ENCODE measurements around the gene RHAG.
"Not testable (repeated sequence)": the region's sequence is repeated elsewhere in the genome, so short reads cannot be mapped to it uniquely, and the experiment has no call there.

Gene RHAG

DNA sequence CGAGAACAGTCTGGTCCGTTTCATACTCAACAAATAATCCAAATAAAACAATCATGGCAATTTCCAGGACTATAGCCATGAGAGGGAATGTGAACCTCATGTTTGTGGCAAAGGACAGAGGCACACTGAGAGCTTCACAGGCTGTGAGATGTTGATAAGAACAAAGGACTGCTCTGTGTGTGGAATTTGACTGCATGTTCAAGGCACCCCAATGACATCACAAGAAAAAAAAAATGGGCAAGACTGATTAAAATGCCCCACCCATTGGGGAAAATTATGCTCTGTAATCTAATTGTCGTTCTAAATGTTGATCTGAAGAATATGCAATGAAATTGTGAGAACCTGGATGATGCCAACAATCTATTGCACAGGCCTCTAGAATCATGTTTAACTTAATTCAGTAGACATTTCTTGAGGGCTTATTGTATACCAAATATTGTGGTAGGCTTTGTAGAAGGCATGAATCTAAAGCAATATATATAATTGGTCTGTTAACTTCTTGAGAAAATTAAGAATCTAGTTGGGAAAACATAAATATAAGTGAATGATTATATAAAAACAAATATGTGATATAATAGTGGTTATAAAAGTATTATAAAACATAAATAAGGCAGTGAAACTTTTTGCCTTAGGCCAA lies at the start of gene RHAG:
RHAG (minus strand) TSS at position 127 of the 637 bp plus-strand sequence; CDS start at position 100, 27 bp downstream.
- DNase-seq (ENCODE audit: low spot score) = no peak

DNA sequence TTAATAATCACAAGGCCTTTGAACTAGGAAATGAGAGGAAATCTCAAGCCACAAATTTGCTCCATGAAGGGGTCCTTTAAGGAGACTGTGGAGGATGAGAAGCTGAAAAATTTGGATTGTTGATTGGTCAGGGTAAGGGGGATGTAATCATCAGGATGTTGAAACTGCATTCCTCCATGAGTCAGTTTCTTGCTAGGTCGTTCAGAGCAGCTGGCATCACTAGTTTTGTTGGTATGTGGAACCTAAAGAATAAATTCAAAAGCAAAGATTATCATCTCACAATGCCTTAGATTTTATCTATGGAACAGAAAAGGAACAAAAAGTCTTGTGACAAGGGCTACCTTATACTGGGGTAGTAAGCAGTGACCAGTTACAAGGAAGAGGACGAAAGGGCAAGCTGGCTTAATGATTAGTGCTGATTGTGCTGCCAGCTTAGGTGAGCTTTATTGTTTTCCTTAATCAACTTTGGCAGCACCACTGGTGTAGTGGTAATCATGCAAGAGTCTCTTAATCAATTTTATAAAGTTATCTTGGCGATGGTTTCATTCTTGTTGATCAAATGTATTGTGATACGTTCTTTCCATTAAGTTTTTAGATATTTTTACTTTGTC lies 40.1 kb upstream of the RHAG start:
- DNase-seq (ENCODE audit: low spot score) = no peak

DNA sequence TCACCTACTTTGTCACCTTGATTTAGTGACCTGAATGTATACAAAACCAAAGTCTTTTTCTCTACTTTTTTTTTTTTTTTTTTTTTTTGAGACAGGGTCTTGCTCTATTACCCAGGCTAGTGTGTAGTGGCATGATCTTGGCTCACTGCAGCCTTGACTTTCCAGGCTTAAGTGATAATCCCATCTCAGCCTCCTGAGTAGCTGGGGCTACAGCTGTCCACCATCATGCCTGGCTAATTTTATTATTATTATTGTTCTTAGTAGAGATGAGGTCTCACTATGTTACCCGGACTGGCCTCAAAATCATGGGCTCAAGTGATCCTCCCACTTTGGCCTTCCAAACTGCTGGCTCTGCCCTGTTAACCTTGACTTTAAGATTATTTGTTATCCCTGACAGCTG lies 39.2 kb upstream of the RHAG start:
- no peak for DNase-seq (ENCODE audit: low spot score)

DNA sequence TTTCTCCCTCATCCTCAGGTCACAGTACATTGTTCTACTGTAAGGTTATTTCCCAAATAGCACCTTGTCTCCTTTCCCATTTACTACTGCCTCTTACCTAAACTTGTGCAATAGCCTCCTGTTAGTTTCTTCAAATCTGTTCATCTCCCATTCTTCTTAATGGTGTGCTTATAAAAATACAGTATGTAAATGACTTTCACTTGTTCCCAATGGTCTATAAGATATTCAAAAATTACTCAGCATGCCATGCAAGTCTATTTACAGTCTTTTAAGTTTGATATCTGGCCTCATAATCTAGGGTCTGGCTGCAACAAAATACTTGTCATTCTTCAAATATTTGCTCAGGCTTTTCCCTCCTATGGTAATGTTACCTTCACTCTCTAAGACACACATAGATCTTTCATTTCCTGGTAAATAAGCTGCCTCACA lies 31.5 kb upstream of the RHAG start:
- no peak for DNase-seq (ENCODE audit: low spot score)

DNA sequence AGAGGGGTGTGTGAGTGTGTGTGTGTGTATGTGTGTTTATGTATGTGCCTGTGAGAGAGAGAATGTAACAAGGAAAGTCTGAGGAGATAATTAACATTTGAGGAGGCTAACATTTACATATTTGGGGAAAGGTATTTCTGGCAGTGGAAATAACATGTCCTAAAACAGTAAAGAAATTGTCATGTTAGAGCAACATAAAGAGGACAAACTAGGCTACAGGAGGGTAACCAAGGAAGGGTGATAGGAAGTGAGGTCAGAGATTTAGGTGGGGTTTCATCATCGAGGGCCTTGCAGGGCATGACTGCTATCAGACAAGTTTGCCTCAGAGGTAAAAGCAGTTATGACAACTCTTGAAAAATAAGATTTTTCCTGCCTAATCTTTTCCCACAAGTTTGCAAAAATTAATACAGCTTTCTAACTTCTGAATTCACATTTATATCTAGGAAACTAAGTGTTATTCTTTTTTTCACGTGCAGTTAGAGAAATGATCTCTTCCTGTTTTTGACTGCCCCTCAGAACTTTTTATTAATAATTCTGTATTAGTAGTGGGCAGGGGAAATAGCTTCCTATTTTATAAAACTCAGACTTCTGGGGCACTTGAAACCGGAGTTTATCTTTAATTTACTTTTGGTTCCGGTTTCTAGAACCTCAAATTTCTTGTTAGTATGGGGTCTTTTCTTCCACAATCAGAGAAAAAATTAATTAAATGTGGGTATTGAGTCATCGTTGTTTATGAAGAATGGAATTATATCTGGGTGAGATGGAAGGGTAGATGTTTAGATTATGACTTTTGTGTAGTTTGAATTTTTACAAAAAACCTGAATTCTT lies 30.5 kb upstream of the RHAG start:
- DNase-seq (ENCODE audit: low spot score) = no peak

DNA sequence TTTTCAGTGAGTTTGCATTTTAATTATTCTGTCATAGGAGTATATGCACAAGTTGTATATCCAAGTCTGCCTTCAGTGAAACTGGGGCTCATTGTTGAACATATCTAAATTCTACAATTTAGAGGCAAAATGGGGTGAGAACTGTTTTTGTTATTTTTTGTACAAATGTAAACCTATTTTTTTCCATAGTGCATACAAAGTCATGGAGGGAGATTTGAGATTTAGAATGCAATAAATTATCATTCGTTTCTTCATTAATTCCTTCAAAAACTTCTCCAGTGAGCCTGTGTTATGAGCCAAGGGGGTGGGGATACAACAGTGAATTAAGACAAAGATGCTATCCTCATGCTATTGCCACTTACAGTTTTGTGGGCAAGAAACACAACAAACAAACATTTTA lies 29.8 kb upstream of the RHAG start:
- no peak for DNase-seq (ENCODE audit: low spot score)

DNA sequence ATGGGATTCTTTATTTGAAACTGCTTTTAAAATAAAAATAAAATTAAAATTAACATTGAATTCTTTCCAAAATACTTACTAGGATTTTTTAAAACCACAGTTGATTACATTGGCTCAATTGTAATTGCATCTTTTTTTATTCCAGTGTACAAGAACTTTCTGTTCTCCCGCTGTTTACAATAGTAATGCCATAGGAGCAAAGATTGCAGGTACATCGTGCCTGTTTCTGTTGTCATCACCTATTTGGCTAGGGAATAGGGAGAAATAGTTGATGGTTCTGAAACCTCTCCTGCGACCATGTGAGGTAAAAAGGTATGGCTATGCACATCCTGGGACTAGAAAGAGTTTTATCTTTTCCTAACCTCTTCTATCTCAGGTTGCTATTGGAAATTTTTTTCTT lies 28.2 kb upstream of the RHAG start:
- DNase-seq (ENCODE audit: low spot score) = no peak

DNA sequence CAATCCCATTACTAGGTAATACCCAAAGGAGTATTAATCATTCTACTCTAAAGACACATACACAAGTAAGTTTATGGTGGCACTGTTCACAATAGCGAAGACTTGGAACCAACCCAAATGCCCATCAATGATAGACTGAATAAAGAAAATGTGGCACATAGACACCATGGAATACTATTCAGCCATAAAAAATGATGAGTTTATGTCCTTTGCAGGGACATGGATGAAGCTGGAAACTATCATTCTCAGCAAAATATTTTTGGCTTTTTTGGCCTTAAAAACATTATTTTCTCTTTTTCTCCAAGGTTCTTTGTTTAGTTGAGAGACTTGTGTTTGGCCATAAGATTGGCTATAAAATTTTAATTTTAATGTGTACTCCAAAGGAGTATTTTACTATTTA lies 27.4 kb upstream of the RHAG start:
- DNase-seq (ENCODE audit: low spot score) = not testable (repeated sequence)

DNA sequence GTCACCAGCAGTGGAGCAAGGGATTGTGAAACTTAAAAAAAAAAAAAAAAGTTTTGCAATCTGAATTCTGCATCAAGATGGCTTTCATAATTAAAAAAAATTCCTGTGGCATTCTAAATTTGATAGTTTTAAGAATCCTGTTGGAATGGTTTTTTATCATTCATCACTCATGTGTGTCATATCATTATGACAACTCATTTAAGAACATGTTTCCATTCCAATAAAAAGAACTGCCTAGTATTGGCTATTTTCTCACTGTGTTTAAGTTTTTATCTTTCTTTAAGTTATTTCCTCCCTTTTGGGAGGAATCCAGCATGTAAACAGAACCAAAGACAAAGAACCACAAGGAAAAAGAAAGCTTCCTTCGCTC lies 26.2 kb upstream of the RHAG start:
- no peak for DNase-seq (ENCODE audit: low spot score)

DNA sequence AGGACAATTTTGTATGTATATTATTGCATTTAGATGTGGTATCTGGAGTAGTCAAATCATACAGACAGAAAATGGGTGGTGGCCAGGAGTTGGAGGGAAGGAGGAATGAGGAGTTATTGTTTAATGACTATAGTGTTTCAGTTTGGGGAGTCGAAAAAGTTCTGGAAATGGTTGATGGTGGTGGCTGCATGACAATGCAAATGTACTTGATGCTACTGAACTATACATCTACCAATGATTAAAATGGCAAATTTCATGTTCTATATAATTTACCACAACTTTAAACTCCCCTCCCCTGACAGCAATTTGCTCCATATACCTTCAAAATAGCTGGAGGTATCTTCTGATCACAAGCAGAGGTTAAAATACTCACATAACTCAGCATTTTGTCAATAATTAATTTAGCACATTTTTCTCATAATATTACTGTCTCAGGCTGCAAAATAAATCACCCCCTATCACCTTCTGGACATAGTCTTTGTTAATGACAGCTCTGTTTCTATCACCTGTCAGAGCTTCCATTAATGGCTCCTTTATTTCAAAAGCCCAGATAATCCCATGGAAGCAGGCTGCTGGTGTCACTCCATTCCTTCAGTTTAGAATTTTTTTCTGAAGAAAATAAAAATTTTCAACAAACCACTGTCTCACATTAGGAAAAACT lies 25.7 kb upstream of the RHAG start:
- DNase-seq (ENCODE audit: low spot score) = no peak

DNA sequence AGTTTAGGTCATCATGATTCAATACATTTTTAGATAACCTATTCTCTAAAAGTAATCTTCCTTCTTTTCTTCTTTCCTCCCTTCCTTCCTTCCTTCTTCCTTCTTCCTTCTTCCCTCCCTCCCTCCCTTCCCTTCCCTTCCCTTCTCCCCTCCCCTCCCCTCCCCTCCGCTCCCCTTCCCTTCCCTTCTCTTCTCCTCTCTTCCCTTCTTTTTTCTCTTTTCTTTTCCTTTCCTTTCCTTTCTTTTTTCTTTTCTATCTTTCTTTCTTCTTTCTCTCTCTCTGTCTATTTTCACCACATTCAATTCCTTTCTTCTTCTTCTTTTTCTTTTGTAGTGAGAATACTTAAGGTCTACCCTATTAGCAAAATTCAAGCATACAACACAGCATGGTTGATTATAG lies 17.3 kb upstream of the RHAG start:
- DNase-seq (ENCODE audit: low spot score) = no peak

DNA sequence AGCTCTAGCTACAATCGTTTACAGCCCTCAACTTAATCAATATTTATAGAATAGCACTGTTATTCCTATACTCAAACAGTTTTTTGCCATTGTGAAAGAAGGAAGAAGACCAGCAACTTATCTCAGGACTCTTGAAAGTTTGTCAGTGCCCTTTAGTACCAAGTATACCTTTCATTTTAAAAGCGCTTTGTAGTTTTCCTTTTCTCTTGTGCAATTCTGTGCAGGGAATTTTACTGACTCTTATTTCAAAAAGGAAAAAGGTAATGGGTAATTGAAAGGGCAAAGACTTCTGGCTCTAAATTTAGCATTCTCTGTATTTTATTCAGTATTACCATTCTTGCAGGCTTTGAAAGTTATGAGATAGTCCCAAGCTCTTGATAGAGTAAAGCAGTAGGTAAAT lies 16.8 kb upstream of the RHAG start:
- no peak for DNase-seq (ENCODE audit: low spot score)

DNA sequence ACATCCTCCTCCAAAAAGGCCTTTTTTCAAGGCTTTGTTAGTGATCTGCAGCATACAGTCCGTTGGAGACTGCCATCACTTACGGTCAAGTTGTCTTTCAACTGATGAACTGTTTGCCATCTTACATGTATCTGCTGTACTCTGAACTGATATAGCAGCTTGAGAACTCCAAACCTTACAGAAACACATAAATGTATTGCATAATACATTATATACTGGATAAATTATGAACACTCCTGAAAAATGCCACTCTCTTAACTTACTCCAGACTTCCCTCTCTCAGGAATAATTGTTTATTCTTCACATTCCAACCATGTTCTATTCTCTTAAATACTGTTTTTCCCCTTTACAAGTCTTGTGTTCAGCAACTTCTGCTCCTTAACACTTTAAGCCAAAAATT lies 14.6 kb upstream of the RHAG start:
- no peak for DNase-seq (ENCODE audit: low spot score)

DNA sequence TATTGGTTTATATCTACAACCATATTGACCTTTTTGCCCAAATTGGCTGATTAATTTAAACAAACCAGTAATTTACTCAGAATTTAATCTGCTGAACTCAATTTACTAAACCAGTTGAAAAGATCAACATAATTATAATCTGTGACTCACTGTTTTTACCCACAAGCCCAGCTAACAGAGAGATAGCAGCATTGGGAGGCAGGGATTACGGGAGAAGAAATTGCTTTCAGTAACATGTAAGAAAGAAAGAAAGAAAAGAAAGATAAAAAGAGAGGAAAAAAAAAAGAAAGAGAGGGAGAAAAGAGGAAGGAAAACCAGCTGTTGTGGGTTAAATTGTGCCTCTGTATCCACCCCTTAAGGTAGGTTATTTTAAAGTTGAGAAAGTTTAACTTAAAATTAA lies 13.3 kb upstream of the RHAG start:
- no peak for DNase-seq (ENCODE audit: low spot score)

DNA sequence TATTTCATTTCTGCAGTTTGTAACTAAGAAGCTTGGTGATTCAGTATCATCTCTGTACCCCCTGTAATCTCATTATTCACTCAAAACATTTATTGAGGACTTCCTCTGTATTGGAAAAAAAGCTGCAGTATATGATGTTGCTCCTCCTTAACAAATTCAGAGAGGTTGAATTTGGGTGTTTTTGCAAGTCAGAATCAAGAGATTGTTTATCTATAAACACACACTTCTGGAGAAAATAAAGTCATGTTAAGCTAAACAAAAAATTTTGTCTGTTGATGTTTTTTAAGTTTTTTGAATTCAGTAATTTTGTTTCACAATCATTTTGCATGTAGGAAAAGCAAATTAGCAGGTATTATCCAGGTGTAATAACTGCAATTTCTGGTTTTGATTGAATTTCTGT lies 11.4 kb upstream of the RHAG start:
- no peak for DNase-seq (ENCODE audit: low spot score)

DNA sequence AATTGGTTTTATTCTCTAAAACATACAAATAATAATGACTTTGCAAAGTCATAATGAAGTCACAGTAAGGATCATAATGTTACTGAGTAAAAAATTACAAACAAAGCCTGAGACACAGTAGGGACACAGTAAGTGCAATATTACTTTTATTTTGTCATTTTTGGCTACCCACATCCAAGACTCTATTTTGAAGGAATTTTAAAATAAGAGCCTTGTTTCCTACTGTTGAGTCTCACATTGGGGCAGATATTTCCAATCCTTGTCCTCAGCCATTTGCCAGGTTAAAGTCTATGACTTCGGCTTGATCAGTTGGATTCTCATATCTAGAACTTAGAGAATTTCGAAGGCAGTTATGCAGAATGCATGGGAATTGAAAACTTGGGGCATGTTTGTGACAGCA lies 10.8 kb upstream of the RHAG start:
- no peak for DNase-seq (ENCODE audit: low spot score)

DNA sequence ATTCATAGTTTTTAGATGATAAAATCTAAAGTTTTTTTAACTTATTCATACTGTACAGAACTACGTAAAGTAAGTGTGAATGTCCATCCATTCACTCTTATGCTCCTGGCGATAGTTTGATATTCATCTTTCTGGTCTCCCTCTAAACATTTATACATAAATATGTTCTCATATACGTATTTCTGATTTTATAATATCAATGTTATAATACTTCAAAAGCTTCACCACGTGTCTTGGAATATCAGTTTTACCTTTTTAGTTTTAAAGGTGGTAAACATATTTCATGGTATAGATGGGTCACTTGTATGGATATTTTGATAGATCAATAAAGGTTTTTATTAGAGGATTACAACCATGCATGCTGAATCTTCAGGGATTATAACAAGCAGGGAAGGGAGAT lies 10.3 kb upstream of the RHAG start:
- no peak for DNase-seq (ENCODE audit: low spot score)

DNA sequence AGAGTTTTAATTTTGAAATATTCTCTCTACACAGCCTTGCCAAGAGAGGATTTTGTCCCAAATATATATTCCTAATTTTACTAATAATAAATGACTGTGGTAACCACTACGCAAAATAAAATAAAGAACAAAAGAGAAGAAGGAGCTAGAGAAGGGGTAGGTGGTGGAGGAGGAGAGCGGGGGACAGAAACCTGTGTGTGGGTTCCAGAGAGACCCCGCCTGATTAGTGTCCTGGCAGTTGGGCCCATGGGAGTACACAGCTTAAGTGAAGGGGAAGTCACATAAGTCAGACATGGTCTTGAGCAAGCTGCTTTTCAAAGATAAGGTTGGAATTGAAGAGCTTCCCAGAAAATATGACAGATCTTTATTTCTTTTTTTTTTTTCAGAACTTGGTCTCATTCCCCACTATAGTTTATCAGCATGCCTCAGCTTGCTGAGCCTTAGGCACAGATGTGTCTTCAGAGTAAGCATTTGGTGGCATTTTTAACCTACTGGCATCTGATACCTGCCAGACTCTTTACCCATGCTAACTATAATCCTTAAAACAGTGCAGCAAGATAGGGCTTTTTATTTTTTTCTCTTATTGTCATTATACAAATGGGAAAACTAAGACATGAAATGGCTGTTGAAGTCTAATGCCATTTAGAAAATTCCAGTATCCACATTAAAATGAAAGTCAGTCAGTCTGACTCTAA lies 9.6 kb upstream of the RHAG start:
- DNase-seq (ENCODE audit: low spot score) = no peak

DNA sequence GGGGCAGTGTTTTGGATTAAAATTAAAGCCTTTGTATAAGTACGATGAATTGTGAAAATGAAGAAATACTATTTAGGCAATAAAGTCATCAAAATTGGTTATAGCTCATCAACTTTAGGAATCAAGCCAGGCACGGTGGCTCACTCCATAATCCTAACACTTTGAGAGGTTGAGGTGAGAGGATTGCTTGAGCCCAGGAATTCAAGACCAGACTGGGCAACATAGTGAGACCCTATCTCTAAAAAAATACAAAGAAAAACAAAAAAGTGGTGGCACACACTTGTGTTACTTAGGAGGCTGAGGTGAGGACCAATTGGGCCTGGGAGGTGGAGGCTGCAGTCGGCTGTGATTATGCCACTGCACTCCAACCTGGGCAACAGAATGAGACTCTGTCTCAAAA lies 8.5 kb upstream of the RHAG start:
- no peak for DNase-seq (ENCODE audit: low spot score)

DNA sequence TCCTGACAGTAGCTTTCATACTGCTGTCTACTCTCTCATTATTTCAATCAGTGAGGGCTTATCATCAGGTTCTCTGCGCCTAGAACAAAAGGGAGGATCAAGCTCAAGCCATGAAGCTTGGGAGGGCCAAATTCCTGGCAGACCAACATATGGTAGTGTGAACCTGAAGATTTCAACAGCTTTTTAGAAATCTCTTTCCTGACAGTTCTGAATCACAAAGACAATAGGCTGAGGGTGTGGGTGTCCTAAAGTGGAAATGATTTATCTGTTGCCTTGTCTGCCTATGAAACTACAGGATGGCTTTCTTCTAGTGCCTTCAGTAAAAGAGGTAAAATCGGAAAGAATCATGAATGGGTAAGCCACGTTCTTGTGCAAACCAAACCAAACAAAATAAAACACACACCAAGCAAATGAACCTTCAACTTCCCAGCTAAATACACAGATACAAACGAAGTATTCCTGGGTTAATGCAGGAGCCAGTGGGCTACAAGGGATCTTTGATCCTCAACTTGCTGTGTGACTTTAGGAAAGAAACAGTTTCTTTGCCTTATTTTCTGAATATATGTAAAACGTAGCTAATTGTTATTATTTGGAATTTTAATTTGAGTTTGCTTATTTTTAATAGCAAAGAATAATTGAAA lies 2.7 kb upstream of the RHAG start:
- no peak for DNase-seq (ENCODE audit: low spot score)

DNA sequence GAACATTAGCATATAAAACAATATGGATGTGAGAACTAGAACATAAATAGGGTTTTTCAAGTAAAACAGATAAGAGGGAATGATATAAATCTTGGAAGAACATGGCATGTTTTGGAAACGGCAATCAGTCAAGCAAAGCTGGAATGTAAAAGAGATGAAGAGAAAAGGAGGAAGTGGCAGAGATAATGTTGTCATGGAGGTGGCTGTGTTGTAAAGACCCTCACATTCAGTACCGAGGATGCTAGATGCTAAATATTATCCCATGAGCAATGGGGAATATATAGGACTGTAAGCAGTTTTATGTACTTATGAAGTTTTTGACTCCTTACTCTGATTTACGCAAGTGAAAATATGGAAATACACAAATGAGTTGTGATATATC lies 702 bp upstream of the RHAG start:
- DNase-seq (ENCODE audit: low spot score) = no peak

Data from ecto neural progenitor cell (in vitro differentiated cells).